COLO668 (cell line): ENCODE data around the gene SRGAP1.
"Not testable (repeated sequence)": the region's sequence is repeated elsewhere in the genome, so short reads cannot be mapped to it uniquely, and the experiment has no call there.

Source experiments
- DNase-seq: peaks from one replicate; lab custom pipeline; 2025; ENCODE audit not compliant: unreplicated experiment; lab: John Stamatoyannopoulos, UW

The SRGAP1 gene

GRCh38 chr12:63997198-63997597 is 152.7 kb downstream of the SRGAP1 start:
- DNase-seq: no peak

DNA sequence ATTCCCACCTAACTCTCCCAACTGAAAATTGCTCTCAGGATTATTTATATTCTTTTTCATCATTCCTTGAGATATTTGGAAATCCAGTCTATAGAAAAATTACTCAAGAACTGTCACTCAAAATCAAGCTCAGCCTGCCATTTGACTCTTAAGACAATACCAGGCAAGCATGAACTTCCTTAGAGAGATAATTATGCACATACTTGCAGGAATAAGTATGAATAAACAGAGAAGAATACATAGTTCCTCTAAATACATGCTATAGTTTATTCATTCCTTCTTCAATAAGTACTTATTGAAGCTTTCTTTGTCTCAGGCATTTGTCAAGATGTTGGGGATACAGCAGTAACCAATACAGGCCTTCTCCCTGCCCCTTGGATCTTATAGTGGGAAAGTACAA is 154.1 kb downstream of the SRGAP1 start:
- DNase-seq: no peak

DNA sequence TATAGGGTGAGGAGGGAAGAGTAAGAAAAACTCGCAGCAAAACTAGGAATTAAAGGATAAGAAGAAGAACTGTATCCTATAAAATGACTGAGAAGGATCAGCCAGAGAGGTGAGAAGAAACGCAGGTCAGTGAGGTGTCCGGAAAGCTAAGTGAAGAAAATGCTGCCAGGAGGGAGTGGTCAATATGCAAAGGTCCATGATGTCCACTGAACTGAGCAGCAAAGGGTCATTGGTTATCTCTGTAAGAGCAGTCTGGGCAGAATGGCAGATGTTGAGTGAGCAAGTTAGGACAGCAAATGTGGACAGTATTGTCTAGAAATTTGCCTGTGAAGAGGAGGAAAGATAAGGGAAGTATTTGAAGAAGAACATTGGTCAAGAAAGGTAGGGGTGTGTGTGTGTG is 155.4 kb downstream of the SRGAP1 start:
- DNase-seq: no peak

GRCh38 chr12:64001439-64001838 is 156.9 kb downstream of the SRGAP1 start:
- DNase-seq: no peak

DNA sequence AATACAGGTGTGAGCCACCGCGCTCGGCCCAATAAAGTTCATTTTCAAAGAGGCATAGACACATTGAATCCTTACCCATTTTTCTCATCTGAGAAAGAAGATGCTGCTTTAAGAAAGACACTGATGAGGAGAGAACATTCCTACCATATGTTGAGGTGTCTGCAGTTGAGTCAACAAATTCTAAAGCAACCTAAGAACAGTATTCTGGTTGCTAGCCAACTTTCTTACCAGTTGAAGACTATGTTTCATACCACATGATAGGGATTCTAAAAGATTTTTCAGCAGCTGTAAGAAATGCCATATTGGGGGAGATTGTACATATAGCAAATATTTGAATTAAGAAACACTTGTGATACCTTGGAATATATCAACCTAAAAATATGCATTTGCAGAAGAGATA is 160.1 kb downstream of the SRGAP1 start:
- DNase-seq: no peak

- DNase-seq: no peak
Measured at GRCh38 chr12:64006211-64006825, 161.8 kb downstream of the SRGAP1 start.

- no peak for DNase-seq
Measured at GRCh38 chr12:64007853-64008252, 163.4 kb downstream of the SRGAP1 start.

- DNase-seq: no peak
Measured at GRCh38 chr12:64008596-64008995, 164.1 kb downstream of the SRGAP1 start.

GRCh38 chr12:64009321-64010068 is 165.0 kb downstream of the SRGAP1 start:
- no peak for DNase-seq

GRCh38 chr12:64010069-64010686 is 165.7 kb downstream of the SRGAP1 start:
- DNase-seq: no peak

DNA sequence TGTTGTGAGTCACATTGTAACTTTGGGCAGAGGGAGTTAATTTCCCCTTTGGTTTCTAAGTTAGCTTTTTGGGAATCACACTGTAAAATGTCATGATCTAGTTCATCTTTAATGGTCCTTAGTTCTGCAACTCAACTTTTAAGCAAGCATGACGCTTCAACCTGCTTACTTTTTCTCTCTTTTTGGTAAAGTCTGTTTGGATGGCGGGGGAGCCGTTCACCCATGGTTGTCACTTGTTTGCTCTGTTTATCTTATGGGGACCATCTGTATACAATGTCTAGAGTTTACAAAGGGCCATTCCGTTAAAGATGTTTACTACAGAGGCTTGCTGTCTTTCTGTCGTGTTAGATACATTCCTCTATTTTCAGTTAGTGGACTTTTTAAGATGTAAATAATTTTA is 172.0 kb downstream of the SRGAP1 start:
- DNase-seq: no peak

- DNase-seq: not testable (repeated sequence)
Measured at GRCh38 chr12:64018116-64018515, 173.6 kb downstream of the SRGAP1 start.

DNA sequence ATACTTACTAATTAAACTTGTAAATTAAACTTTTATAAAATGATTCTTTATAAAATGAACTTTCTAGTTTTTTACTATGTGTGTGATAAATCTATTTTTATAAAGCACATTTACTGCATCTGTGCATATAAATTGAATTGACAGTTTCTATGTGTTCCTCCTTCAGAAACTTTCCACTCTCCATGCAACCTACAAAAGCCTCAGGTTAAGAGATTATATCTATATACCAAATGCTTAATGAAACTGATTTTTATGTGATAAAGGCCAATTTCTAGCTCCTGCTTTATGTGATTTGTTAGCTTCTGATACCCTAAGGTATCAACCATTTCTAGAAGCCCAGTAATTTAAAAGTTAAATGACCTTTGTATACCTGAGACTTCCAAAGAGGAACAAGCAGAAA is 174.0 kb downstream of the SRGAP1 start:
- DNase-seq: no peak

DNA sequence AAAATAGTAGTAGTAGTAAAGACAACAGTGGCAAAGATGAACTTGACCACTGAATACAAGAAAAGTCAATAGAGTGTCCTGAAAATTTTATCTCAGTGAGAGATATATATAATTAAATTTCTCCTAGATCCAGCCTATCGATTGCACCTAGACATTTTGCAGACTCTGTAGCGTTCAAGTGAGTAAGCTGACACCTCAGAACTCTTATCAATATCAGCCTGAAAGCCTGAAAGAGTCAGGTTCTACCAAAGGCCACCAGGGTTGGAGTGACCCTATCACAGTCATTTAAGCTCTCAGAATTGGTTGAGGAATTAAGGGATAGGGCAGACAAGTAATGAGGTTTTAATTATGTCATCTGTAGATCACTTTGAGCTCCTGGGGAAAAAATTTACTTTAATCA is 174.6 kb downstream of the SRGAP1 start:
- DNase-seq: no peak

GRCh38 chr12:64019654-64020053 is 175.2 kb downstream of the SRGAP1 start:
- no peak for DNase-seq

- DNase-seq: no peak
Measured at GRCh38 chr12:64025174-64025958, 180.9 kb downstream of the SRGAP1 start.

DNA sequence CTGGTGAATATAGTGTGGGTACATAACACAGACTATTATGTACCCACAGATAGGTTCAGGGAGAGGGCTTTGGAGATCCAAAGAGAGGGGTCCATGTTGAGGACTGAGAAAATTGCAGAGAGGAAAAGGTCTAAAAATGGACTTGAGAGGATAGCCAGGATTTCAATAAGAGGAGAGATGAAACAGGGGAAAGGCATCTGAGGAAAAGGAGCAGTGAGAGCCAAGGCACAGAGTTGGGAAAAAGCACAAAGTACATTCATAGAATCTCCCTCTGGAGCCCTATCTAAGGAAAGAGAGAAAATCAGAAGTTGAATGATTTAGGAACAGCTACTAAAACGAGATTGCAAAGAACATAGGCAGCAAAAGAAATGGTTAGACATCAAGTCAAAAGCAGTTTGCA is 182.8 kb downstream of the SRGAP1 start:
- DNase-seq: no peak

GRCh38 chr12:64028541-64028940 is 184.0 kb downstream of the SRGAP1 start:
- no peak for DNase-seq

GRCh38 chr12:64029013-64029857 is 184.7 kb downstream of the SRGAP1 start:
- DNase-seq: no peak

DNA sequence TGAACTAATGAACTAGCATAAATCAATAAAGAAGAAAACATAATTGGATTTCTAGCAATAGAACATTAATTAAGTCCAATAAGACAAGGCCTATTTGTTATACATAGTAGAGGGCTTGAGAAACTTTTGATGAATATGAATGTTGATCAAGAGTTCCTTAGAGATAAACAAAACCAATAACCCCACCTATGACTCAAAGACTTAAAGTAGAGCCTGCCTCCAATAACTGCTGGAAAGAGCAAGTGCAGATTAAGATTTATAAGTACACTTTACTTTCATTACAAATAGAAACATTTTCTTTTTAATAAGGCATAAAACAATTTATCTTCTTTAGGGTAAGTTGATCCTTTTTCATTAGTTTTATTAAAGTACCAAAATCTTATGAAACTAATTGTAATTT is 185.7 kb downstream of the SRGAP1 start:
- DNase-seq: no peak

DNA sequence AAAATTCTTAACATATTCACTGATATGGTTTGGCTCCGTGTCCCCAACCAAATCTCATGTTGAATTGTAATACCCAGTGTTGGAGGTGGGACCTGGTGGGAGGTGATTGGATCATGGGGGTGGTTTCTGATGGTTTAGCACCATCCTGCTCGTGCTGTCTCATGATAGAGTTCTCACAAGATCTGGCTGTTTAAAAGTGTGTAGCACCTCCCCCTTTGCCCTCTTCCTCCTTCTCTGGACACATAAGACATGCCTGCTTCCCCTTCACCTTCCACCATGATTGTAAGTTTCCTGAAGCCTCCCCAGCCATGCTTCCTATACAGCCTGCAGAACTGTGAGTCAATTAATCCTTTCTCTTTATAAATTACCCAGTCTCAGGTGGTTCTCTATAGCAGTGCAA is 189.6 kb downstream of the SRGAP1 start:
- DNase-seq: not testable (repeated sequence)
